Measurements from ENCODE around the gene SENP7.

SENP7 gene

DNA sequence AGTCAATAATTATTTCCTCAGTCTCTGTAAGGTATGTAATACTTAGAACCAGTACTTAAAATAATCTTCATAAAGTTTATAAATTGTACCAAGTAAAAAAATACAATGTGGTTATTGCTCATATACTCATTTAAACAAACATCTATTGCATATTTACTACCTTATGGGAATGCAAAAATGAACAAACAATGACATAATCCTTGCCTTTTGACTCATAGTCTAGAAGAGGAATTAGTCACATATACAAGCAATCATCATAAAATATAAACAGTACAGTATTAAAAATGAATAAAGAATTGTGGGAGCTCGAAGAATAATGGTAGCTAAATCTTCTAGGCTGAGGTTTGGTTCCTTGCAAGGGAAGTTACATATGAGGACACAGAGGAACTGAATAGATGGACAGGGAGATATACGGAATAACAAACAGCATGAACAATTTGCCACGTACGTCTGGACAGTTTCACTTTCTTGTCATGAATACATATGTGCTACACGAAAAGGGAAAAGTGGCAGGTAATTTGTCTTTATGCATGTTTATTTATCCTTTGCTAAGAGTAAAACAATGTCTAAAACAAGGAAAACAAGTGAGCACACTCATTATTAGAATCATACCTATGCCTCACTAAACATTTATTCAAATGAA, 209.8 kb downstream of the SENP7 start:
- TF ChIP-seq, protein P1, sequence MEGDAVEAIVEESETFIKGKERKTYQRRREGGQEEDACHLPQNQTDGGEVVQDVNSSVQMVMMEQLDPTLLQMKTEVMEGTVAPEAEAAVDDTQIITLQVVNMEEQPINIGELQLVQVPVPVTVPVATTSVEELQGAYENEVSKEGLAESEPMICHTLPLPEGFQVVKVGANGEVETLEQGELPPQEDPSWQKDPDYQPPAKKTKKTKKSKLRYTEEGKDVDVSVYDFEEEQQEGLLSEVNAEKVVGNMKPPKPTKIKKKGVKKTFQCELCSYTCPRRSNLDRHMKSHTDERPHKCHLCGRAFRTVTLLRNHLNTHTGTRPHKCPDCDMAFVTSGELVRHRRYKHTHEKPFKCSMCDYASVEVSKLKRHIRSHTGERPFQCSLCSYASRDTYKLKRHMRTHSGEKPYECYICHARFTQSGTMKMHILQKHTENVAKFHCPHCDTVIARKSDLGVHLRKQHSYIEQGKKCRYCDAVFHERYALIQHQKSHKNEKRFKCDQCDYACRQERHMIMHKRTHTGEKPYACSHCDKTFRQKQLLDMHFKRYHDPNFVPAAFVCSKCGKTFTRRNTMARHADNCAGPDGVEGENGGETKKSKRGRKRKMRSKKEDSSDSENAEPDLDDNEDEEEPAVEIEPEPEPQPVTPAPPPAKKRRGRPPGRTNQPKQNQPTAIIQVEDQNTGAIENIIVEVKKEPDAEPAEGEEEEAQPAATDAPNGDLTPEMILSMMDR (IDR thresholded peaks at IDR 0.05; ENCODE audit: low read depth, low read length): no peak
- no peak for TF ChIP-seq EZH2phosphoT487 (IDR thresholded peaks at IDR 0.05; ENCODE audit: low read depth)
- no peaks in the 10 kb centered on the region for H3K36me3 ChIP-seq (replicated peaks; ENCODE audit: low read depth, low read length)
- no peaks in the 10 kb centered on the region for H3K79me2 ChIP-seq (ENCODE audit: low read length)
- no peak overlapping the region for H3K4me2 ChIP-seq (ENCODE audit: low read length)
- no peak overlapping the region for H3K27ac ChIP-seq (ENCODE audit: low read length)
- H3K27me3 ChIP-seq (ENCODE audit: low read depth, low read length): no peaks in the 10 kb centered on the region
- no peak overlapping the region for H3K9ac ChIP-seq (ENCODE audit: low read length)
- no peak overlapping the region for H3K4me3 ChIP-seq (ENCODE audit: low read length)
- peaks cover 4% of the 10 kb centered on the region; the same call in 1 of the 2 replicates for H3K9me3 ChIP-seq (ENCODE audit: insufficient read depth, low read length)
- no peaks in the 10 kb centered on the region for H4K20me1 ChIP-seq (ENCODE audit: insufficient read depth, low read length)
- no peak overlapping the region for H2AFZ ChIP-seq (ENCODE audit: low read depth, low read length)
- H3K4me1 ChIP-seq (ENCODE audit: low read length): no peaks in the 10 kb centered on the region

GRCh38 chr3:101300073-101300472, 212.9 kb downstream of the SENP7 start:
- H3K27me3 ChIP-seq (ENCODE audit: low read depth, low read length): no peaks in the 10 kb centered on the region
- no peaks in the 10 kb centered on the region for H3K36me3 ChIP-seq (replicated peaks; ENCODE audit: low read depth, low read length)
- no peak overlapping the region for H2AFZ ChIP-seq (ENCODE audit: low read depth, low read length)
- no peak overlapping the region for H3K9ac ChIP-seq (ENCODE audit: low read length)
- H3K79me2 ChIP-seq (ENCODE audit: low read length): no peaks in the 10 kb centered on the region
- H4K20me1 ChIP-seq (ENCODE audit: insufficient read depth, low read length): no peaks in the 10 kb centered on the region
- H3K27ac ChIP-seq (ENCODE audit: low read length): no peak overlapping the region
- H3K4me2 ChIP-seq (ENCODE audit: low read length): no peak overlapping the region
- no peaks in the 10 kb centered on the region for H3K9me3 ChIP-seq (ENCODE audit: insufficient read depth, low read length)
- H3K4me3 ChIP-seq (ENCODE audit: low read length): no peak overlapping the region
- TF ChIP-seq, protein P1 (IDR thresholded peaks at IDR 0.05; ENCODE audit: low read depth, low read length): no peak
- TF ChIP-seq EZH2phosphoT487 (IDR thresholded peaks at IDR 0.05; ENCODE audit: low read depth): no peak
- H3K4me1 ChIP-seq (ENCODE audit: low read length): no peaks in the 10 kb centered on the region

- Histone ChIP-seq H3K36me3 (replicated peaks; ENCODE audit: low read depth, low read length) (no peaks in the 10 kb centered on the region), H3K4me1 (ENCODE audit: low read length) (no peaks in the 10 kb centered on the region), H2AFZ (ENCODE audit: low read depth, low read length) (no peak overlapping the region), H3K27ac (ENCODE audit: low read length) (no peak overlapping the region), H3K9ac (ENCODE audit: low read length) (no peak overlapping the region), H3K27me3 (ENCODE audit: low read depth, low read length) (no peaks in the 10 kb centered on the region), H3K4me2 (ENCODE audit: low read length) (no peak overlapping the region), H4K20me1 (ENCODE audit: insufficient read depth, low read length) (no peaks in the 10 kb centered on the region), H3K4me3 (ENCODE audit: low read length) (no peak overlapping the region), H3K79me2 (ENCODE audit: low read length) (no peaks in the 10 kb centered on the region), H3K9me3 (ENCODE audit: insufficient read depth, low read length) (no peaks in the 10 kb centered on the region)
- TF ChIP-seq, protein P1 (IDR thresholded peaks at IDR 0.05; ENCODE audit: low read depth, low read length): no peak
- no peak for TF ChIP-seq EZH2phosphoT487 (IDR thresholded peaks at IDR 0.05; ENCODE audit: low read depth)
Measured at GRCh38 chr3:101292027-101292426, 221.0 kb downstream of the SENP7 start.

DNA sequence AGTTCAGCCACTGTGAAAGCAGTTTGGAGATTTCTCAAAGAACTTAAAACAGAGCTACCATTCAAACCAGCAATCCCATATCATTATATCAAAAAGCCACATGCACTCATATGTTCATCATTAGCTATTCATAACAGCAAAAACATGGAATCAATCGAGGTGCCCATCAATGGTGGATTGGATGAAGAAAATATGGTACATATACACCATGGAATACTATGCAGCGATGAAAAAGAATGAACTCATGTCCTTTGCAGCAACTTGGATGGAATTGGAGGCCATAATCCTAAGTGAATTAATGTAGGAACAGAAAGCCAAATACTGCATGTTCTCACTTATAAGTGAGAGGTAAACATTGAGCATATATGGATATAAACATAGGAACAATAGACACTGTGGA, 224.7 kb downstream of the SENP7 start:
- H3K27me3 ChIP-seq (ENCODE audit: low read depth, low read length): no peaks in the 10 kb centered on the region
- no peaks in the 10 kb centered on the region for H3K4me1 ChIP-seq (ENCODE audit: low read length)
- TF ChIP-seq, protein P1 (IDR thresholded peaks at IDR 0.05; ENCODE audit: low read depth, low read length): no peak
- TF ChIP-seq EZH2phosphoT487 (IDR thresholded peaks at IDR 0.05; ENCODE audit: low read depth): no peak
- H3K79me2 ChIP-seq (ENCODE audit: low read length): no peaks in the 10 kb centered on the region
- H2AFZ ChIP-seq (ENCODE audit: low read depth, low read length): no peak overlapping the region
- no peak overlapping the region for H3K4me2 ChIP-seq (ENCODE audit: low read length)
- no peak overlapping the region for H3K27ac ChIP-seq (ENCODE audit: low read length)
- no peaks in the 10 kb centered on the region for H3K36me3 ChIP-seq (replicated peaks; ENCODE audit: low read depth, low read length)
- no peak overlapping the region for H3K4me3 ChIP-seq (ENCODE audit: low read length)
- H3K9me3 ChIP-seq (ENCODE audit: insufficient read depth, low read length): no peaks in the 10 kb centered on the region
- H3K9ac ChIP-seq (ENCODE audit: low read length): no peak overlapping the region
- no peaks in the 10 kb centered on the region for H4K20me1 ChIP-seq (ENCODE audit: insufficient read depth, low read length)
